GM21423 (cell line): Measurements from ENCODE around the gene MPP1.

Experiments
- ATAC-seq: cut with Tn5 transposase; IDR thresholded peaks from one replicate; pipeline ENCODE4 v1.9.1; 2021; ENCODE audit warnings: mild to moderate bottlenecking, moderate library complexity; ENCODE audit not compliant: unreplicated experiment

Gene MPP1

DNA sequence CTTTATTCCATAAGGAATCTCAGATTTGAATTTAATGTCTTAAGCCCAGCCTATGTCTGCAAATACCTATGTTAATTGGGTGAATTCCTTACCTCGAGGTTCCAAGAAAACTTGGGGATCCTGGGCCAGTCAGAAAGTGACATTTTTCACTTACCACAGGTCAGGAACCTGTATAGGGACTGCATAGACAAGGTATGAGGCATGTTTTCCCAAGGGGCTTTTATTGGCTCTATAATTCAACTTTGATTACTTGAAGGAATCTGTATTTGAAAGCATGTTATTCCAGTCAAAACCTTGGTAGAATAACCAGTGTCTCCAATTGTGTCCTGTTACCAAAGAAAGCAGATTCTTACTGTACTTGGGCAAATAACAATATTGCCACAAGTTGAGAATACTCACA lies 8.5 kb upstream of the MPP1 start:
- no peak for ATAC-seq

DNA sequence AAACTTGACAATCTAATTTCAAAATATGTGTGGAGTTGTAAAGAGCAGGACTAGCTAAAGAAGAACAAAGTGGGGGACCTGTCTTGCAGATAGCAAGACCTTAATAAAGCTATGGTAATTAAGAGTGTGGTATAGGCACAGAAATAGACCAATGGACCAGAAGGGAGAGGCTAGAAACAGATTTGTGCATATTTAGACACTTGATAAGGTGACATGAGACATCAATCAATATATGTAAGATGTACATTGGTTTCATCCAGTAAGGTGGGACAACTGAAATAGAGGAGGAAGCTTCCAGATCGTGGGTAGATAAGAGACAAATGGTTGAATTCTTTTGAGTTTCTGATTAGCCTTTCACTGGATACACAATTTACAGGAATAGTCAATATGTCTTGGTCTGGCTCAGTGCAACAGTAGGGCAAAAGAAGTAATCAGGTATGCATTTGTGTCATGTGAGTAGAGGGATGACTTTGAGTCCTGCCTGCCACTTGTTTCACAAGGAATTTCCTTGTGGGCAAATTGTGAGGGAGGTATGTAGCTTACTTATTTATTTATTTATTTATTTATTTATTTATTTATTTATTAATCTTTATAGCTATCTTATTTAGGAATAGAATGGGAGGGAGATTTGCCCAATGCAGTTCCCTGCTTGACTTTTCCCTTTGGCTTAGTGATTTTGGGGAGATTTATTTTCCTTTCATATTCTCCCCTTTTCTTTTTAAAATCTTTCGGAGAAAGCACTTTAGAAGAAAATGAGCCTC lies 7.2 kb upstream of the MPP1 start:
- ATAC-seq, result no peak

DNA sequence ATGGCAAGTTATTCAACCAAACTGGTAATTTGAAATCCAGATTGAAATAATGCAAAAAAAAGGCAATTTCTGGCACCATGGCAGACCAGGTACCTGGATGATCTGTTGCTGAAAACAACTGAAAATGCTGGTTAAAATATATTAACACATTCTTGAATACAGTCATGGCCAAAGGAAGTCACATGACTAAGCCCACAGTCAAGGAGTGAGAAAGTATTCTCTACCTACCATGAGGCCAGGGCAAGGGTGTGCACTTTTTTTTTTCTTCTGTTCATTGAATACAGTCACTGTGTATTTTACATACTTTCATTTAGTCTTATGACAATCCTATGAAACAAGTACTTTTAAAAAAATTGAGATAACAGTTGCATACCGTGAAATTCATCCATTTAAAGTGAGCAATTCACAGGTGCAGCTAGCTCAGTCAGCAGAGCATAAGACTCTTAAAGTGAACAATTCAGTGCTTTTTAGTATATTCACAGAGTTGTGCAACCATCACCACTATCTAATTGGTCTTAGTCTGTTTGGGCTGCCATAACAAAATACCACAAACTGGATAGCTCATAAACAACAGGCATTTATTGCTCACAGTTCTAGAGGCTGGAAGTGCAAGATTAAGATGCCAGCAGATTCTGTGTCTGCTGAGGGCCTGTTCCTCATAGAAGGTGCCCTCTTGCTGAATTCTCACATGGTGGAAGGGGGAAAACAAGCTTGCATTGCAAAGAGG lies 4.8 kb upstream of the MPP1 start:
- no peak for ATAC-seq

DNA sequence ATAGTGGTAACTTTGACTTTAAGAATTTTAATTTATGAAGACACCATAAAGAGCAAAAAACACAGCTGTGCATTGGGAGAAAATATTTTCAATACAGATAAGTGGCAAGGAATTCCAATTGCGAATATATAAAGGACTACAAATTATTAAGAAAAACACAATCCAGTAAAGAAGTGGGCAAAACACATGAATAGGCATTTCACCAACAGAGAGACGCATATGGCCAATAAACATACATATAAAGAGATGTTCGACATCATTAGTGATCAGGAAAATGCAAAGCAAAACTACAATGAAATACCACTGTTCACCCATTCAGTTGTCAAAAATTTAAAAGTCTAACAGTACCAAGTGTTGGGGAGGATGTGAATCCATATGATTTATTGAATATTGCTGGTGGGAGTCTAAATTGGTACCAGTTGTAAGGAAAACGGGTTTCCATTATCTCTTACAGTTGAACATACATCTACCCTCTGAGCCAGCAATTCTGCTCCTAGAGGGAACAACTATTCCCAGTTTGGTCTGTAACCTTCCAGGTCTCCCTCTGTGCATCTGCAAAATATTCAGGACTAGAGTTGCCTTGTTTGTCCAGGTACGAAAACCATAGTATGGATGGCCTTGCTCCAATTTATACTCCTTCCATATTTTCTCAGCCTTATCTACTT lies 1.7 kb upstream of the MPP1 start:
- ATAC-seq, result no peak

DNA sequence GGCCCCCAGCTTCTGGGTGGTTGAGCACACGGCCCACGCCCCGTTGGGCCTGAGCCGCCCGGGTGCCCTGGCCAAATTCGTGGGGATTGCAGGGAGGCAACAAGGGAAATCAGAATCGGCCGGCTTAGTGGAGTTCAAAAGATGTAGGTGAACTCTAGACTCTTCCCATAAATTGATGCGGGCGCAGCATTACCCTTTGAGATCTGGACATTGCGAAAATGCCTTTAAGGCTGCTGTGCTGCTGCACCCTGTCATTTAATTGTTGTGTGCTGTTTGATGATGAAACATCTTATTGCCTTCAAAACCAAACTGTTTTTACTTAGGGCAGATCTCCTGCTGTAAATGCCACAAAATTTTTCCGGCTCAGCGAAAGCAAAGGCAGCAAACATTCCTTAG lies 409 bp upstream of the MPP1 start:
- no peak for ATAC-seq

DNA sequence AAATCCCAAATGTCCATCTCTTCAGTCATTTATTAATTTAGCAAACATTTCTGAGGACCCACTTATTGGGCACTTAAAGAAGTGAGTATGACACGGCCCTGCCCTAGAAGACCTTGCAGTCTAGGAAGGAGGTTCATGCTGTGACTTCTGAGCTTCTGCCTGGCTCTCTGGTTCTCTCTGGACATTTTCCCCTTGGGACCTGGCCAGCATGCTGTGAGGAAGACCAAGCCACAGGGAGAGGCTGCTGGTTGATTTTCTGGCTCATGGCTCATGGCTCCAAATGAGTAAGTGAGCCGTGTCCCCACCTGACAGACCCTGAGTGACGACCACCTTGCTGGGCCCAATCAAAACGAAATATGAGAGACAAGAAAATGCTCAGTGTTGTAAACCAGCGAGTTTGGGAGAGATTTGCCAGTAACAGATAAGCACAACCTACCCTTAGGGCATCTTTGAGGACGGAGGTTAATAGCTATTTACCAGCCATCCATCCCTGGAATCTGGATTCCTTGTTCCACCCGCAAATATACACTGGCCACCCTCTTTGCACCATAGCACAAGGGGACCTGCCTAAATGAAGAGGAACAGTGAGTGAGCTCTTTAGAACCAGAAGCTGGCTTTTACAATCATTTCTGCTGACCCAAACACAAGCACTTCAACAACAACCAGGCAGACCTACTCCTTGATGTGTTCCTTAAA lies 876 bp downstream of the MPP1 start:
- no peak for ATAC-seq

DNA sequence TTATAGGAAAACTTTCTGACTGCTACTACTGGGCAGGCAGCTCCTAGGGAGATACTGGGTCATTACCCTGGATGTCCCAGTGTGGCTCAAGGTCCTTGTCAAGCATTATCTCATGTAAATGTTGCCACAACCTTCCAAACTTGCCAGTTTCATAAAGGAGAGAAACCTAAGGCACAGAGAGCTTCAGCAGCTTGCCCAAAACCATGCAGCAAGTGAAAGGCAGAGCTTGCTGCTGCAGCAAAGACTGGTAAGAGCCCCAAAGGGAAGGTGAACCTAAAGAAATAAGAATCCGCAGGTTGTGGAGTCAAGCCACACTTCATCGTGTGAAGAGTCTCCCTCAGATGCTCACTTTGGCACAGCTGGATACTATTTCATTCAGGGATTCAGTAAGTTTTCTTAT lies 2.3 kb downstream of the MPP1 start:
- no peak for ATAC-seq

DNA sequence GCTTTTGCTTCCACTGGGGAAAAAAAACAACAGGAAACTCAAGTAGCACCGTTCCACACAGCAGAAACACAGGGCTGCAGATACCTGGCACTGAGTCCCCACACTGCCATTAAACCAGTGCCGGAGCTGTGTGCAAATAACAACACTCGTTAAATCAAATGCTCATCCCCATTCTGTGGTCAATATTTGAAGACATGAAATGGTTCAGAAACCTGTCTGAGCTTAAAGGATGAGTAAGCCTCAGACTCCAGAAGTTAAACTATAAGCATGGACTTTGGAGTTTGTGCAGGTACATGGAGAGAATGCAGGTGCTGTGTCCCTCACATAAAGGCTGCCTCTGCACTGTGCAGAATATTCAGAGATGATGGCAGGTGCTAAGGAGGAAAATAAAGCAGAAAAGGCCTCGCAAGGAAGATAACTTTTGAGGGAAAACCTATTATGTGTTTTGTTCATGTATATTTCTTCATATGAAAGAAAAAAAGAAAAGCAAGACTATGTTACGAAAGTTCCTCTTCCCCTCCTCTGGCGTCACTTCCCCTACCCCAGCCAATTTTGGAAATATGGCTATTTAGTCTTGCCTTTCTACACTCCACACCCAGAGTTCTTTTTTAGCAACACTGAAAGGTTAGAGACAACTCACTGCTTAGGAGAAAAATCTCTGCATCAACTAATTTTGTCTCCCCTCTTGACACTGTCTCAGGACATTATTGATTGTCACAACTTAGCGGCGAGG lies 4.6 kb downstream of the MPP1 start:
- no peak for ATAC-seq

DNA sequence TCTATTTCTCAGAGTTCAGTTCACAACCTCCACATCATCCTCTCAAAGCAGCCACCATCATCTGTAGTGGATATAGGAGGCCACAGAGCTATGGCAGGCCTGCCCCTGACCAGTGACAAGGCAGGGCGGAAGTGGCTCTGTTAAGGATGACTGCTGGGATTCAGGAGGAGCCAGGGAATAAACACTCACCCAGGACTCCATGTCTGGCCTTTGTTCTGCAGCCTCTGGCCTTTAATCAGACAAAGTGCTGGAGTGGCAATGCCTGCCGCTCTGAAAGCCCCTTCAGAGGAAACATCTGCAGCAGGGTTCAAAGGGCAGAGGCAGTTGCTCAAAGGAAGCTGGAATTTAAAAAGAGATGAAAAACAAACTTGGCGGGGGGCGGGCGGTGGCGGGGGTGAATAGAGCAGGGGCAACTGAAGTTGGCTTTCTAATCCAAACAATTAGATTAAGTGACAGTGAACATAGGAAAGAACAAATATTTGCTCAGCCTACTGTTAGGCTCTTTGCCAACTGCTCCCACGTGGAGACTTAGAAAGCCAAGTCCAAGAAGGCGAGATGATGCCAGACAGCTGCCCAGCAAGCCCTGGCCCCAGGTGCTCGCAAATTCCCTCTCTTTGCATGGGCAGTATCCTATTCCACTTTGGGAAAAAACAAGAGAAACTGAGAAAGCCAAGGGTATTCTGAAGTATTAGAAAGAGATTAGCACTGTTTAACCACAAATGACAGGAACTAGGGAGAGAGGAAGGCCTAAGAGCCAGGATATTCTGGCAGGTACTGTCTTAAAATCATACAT lies 5.5 kb downstream of the MPP1 start:
- no peak for ATAC-seq

DNA sequence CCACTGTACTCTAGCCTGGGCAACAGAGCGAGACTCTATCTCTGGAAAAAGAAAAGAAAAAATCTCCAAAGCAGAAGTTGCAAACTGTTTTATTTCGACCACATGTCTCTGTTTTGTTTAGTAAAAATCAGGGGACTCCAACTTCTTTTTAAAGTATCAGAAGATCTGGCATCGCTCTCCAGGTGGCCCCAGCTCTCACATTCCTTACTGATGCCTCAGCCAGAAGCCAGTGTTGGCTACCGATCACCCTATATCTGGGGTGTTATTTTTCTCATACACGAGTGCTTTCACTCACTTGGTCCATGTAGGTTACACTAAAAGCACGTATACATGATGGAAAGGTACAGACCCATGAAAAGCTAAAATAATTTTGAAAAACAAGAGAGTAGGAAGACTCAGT lies 8.3 kb downstream of the MPP1 start:
- no peak for ATAC-seq

DNA sequence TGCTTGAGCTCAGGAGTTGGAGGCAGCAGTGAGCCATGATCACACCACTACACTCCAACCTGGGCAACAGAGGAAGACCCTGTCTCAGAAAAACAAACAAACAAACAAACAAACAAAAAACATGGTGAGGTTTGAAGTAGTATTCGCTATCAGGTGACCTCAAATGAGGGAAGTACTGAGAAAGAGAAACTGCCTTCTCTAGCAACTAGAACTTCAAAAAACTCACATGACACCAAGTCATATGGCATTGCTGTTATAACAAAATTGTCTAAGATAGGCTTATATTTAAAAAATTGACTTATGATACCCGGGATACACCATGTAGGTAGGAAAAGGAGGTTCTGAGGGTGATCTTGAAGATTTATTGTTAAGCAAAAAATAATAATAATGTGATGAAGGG lies 10.3 kb downstream of the MPP1 start:
- ATAC-seq, result no peak

DNA sequence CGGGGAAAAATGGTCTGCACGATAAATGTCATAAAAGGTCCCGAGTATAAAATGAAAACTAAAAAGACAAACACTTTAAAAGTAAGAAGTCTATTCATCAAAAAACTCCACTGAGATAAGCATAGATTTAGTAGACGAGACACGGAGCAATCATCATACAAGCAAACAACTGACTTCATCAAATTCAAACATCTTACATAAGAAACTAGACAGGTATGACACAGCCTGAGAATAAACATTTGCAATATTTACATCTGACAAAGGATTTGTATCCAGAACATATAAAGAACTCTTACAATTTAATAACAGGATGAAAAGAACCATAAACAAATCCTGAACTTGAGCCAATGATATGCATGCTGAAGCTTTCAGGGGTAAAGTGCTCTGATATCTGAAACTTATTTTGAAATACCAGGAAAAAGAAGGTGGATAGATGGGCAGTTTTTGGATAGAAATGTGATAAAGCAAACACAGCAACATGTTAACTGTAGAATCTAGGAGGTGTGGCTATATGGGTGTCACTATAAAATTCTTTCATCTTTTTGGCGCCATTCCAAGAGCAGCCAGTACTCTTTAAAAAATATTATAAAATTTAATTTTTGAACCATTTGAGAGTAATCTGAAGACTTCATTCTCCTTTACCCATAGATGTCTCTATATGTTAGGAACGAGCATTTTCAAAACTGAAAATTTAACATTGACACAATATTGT lies 12.0 kb downstream of the MPP1 start:
- no peak for ATAC-seq

DNA sequence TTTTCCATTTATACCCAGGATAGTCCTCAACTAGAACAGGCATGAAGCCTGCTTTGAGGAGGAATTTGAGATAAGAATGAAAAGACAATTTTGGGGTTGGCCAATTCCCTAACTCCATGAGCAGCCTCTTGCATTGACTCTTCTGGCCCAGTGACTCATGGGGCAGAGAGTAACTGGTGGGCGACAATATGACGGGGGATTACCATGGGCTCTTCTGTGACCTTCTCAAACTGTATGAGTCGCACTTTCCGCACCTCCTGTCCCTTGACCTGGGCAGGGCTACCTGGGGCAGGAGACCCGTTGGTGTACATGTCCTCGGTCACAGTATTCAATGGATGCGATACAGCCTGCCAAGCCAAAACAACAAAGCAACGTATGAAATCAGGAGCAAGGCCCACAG lies 13.3 kb downstream of the MPP1 start:
- no peak for ATAC-seq

DNA sequence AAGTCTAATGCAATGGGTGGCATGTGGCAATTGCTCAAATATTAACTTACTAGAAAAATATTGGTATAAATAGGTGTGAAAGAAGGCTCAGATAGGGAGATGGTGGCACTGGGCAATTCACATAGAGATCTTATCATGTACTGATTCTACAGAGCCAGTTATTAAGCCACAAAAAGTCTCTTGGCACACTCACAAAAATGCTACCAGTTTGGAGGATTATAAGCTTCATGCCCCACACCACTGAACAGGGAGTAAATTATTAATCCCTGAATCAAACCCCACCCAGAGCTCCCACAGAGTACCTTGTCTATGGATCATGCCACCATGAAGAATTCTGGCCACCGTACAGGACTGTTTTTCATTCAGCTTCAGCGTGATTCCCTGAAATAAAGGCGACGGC lies 13.8 kb downstream of the MPP1 start:
- ATAC-seq, result no peak

DNA sequence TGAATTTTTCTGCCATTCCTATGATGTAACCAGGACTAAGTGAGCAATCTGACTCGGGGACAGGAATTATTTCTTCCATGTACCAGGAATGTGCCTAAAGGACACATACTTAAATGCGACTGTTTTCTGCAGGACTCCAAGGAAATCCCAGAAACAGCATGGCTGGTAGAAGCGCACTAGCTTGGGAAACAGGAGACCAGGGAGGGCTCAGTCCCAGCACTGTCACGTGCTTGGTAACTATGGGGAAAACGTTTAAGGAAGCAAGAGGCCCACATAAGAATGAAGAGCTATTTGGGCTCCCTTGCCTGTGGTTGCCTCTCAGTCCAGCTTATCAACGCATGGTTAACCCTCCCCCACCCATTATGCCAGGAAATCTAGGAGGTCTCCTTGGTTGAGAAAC lies 19.6 kb downstream of the MPP1 start:
- no peak for ATAC-seq

DNA sequence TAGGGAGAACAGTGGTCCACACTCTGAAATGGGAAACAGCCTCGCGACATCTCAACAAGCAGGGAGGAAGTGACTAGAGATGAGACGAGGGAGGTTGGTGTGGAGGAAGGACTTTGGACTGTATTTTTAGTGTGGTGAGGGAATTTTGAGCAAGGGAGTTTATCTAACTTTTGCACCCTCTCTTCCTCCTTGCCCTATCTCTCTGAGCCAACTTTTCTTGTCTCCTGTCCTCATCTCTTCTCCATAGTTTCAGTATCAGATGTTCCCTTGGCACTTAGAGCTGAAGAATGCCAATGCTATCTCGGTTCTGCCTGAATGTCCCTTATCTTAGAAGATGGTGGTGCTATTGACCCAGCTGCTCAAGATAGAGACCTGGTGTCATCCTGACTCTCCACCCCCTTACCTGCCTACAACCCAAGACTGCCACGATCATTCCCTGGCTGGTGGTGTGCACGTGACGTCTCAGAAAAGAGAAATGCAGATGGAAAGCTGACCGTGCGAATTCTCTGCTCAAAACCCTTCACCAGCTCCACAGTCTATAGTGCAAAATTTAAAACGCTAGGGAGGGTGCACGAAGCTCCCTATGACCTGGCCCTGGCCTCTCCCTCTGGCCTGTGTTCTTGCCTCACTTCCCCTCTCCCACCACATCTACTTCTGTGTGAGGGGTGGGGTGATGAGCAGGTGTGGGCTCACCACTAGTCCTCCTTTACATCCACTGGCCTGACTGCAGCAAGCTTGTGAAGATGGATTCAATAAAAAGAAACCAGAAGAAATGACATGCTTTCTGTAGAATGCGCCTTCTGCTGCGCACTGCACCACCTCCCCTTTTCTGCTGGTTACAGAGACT lies 20.9 kb downstream of the MPP1 start:
- no peak for ATAC-seq

DNA sequence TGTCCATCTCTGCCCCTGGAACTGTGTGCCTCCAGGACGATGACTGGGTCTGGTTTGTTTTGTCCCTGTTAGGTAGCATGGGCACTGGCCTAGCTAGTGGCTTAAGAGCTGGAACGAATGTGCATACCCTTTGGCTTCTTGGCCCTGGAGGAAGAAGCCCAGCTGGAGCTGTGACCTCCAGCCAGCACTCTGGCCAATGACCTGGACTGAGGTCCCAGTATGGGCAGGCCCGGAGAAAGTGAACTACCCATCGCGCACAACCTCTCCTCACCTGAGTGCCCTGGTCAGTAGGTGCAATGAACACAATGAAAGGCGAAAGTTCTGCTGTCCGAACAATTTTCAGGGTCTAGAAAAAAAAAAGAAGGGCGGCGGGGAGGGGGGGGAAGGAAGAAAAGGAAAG lies 24.3 kb downstream of the MPP1 start:
- ATAC-seq, result no peak

DNA sequence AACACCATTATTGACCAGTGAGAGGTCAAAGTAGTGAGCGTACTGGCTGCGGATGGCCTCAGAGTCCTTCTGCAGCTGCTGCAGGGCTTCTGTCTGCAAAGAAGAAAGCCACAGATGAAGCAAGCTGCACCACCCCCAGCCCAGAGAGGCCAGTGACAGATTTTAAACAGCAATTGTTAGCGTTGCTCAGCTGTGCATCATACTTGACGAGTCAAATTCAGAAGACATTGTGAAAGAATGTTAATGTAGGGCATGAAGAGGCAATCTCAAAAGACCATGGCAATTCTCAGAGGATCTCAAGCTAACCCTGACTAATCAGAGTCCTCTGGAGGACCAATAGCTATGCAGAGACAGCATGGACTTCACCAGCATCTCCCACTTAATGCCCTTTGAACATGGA lies 26.0 kb downstream of the MPP1 start:
- no peak for ATAC-seq

DNA sequence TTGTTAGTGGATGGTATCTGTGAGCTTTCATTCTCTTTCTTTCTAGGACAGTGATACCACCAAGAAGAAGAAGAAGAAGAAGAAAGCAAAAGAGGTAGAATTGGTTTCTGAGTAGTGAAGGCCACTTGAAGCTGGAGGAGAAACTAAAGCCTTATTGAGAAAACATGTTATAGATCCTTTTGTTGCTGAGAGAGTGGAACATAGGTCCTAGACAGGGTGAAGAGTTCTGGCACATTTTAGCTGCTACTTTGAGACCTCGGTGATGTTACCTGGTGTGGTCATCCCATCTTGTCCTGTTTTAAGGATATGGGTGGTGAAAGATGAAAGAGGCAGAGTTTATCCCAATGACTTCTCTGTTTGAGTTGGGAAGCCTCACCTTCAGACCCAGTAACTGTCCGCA lies 28.5 kb downstream of the MPP1 start:
- no peak for ATAC-seq
